Upper lobe of left lung (tissue), 4 donors: Measurements from ENCODE around the gene HMGXB3.

Source experiments
- EP300 ChIP-seq, 4 donors: sonication (generic); formaldehyde crosslinking; IDR thresholded peaks; one replicate each; pipeline ENCODE4 v1.5.1; 2017; ENCODE audit warnings: antibody characterized with exemption in 4 of 4, control low read depth in 2 of 4
- POLR2A ChIP-seq, 4 donors: fragments of 450-650 bp; IDR thresholded peaks; one replicate each; pipeline ENCODE4 v1.5.1; 2016 to 2017; ENCODE audit warnings: antibody characterized with exemption in 4 of 4, mild to moderate bottlenecking in 2 of 4
- TF ChIP-seq, protein P1 (sequence below), 6 experiments: fragments of 450-650 bp in 4 of 6; fragments of 200-600 bp in 2 of 6; sonication (generic) in 2 of 6; IDR thresholded peaks; one replicate each; pipeline ENCODE4 v1.5.1; 2016 to 2019; ENCODE audit warnings: antibody characterized with exemption in 6 of 6

DNA sequence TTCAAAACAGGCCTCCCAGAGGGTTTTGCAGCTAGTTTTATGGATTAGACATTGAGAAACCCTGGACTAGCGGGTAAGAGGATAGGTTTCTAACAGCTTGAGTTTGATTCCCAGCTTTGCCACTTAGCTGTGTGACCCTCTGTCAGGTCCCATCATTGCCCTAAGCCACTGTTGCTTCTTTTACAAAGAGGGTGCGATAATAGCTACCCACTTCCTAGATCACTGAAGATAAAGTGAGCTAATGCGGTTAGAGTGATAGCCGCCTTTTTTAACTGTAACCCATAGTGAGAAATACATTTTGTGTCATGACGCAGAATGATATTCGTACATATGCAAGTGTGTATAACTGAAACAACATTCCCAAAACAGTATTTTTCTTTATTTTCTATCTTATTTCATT is 45.5 kb downstream of the HMGXB3 start:
- TF ChIP-seq, protein P1, sequence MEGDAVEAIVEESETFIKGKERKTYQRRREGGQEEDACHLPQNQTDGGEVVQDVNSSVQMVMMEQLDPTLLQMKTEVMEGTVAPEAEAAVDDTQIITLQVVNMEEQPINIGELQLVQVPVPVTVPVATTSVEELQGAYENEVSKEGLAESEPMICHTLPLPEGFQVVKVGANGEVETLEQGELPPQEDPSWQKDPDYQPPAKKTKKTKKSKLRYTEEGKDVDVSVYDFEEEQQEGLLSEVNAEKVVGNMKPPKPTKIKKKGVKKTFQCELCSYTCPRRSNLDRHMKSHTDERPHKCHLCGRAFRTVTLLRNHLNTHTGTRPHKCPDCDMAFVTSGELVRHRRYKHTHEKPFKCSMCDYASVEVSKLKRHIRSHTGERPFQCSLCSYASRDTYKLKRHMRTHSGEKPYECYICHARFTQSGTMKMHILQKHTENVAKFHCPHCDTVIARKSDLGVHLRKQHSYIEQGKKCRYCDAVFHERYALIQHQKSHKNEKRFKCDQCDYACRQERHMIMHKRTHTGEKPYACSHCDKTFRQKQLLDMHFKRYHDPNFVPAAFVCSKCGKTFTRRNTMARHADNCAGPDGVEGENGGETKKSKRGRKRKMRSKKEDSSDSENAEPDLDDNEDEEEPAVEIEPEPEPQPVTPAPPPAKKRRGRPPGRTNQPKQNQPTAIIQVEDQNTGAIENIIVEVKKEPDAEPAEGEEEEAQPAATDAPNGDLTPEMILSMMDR (IDR thresholded peaks at IDR 0.05) = no peak
- TF ChIP-seq POLR2A (IDR thresholded peaks at IDR 0.05) = no peak
- TF ChIP-seq EP300 (IDR thresholded peaks at IDR 0.05) = no peak
